Activated CD4-positive, alpha-beta T cell treated with anti-CD3 and anti-CD28 coated beads, Interleukin-2, amount 50 U/mL, for 4 hours (primary cell): ENCODE measurements around the gene RNF213.
"Not testable (repeated sequence)": the region's sequence is repeated elsewhere in the genome, so short reads cannot be mapped to it uniquely, and the experiment has no call there.

Source experiments
- DNase-seq, 2 experiments: peaks; one replicate each; pipeline ENCODE4 v3.0.0-alpha.2; 2020

RNF213 gene

GRCh38 chr17:80272366-80272765 lies 11.7 kb downstream of the RNF213 start:
- no peak for DNase-seq

GRCh38 chr17:80274331-80274730 lies 13.7 kb downstream of the RNF213 start:
- DNase-seq = no peak

- no peak for DNase-seq
Observed at GRCh38 chr17:80274871-80275449, 14.3 kb downstream of the RNF213 start.

GRCh38 chr17:80275857-80276256 lies 15.2 kb downstream of the RNF213 start:
- DNase-seq = not testable (repeated sequence)

- no peak for DNase-seq
Observed at GRCh38 chr17:80277751-80278671, 17.4 kb downstream of the RNF213 start.

- DNase-seq = no peak
Observed at GRCh38 chr17:80279895-80280294, 19.2 kb downstream of the RNF213 start.

GRCh38 chr17:80281516-80281915 lies 20.9 kb downstream of the RNF213 start:
- DNase-seq = no peak

GRCh38 chr17:80283116-80283852 lies 22.6 kb downstream of the RNF213 start:
- DNase-seq = no peak

- no peak for DNase-seq
Observed at GRCh38 chr17:80284631-80285030, 24.0 kb downstream of the RNF213 start.

- DNase-seq = no peak
Observed at GRCh38 chr17:80285237-80285920, 24.7 kb downstream of the RNF213 start.

GRCh38 chr17:80286638-80286960 lies 25.9 kb downstream of the RNF213 start:
- no peak for DNase-seq

- DNase-seq = no peak
Observed at GRCh38 chr17:80287038-80287437, 26.4 kb downstream of the RNF213 start.

GRCh38 chr17:80287806-80288567 lies 27.3 kb downstream of the RNF213 start:
- no peak for DNase-seq

- DNase-seq = no peak
Observed at GRCh38 chr17:80289616-80290015, 29.0 kb downstream of the RNF213 start.

- no peak for DNase-seq
Observed at GRCh38 chr17:80290156-80290555, 29.5 kb downstream of the RNF213 start.

GRCh38 chr17:80291260-80291659 lies 30.6 kb downstream of the RNF213 start:
- no peak for DNase-seq

GRCh38 chr17:80291691-80292487 lies 31.2 kb downstream of the RNF213 start:
- DNase-seq = no peak

- DNase-seq = no peak
Observed at GRCh38 chr17:80292521-80292971, 31.9 kb downstream of the RNF213 start.

- no peak for DNase-seq
Observed at GRCh38 chr17:80294210-80294609, 33.6 kb downstream of the RNF213 start.

GRCh38 chr17:80294653-80295052 lies 34.0 kb downstream of the RNF213 start:
- DNase-seq = no peak

GRCh38 chr17:80295146-80295545 lies 34.5 kb downstream of the RNF213 start:
- no peak for DNase-seq
